K562 (cell line): ENCODE measurements around the gene CACNA1E. TPM values are rescaled to one million over a fixed set of nuclear protein-coding genes. Genes with fewer than 3 reads are reported as not detected.

Source experiments
- ATAC-seq: fragments of 200-7000 bp; cut with Tn5 transposase; 3 replicates; pipeline ENCODE4 v1.9.1; 2020; ENCODE audit warnings: moderate library complexity
- BruUV-seq: library from RNA; stranded (reverse); fragments of 400-500 nt; replicated peaks from 2 replicates; lab custom pipeline; 2021; lab: Mats Ljungman, UMichigan
- CTCF ChIA-PET: fragments of 300-600 bp; formaldehyde crosslinking; extraction: SDS; loops from one replicate; lab custom pipeline; 2021; ENCODE audit warnings: low intra/inter-chr PET ratio; lab: Yijun Ruan, JAX
- POLR2A ChIA-PET: fragments of 300-600, 350-650 bp; sonication (Branson Sonifier 250); formaldehyde crosslinking; extraction: SDS; loops from one replicate; lab custom pipeline; 2021; ENCODE audit warnings: antibody characterized with exemption, inconsistent platforms; lab: Yijun Ruan, JAX
- DNase-seq, 4 experiments: peaks; one replicate each; pipeline versions ENCODE4 v3.0.0 to v3.0.0-alpha.2; 2011 to 2018; ENCODE audit warnings: low spot score in 3 of 4, mixed read lengths in 3 of 4; ENCODE audit errors: extremely low read depth in 1 of 4
- FAIRE-seq: peaks from 2 replicates; lab custom pipeline; 2011; peaks lifted over from hg19 to GRCh38; lab: Jason Lieb, UNC
- H2AFZ ChIP-seq: 2 replicates; pipeline ENCODE4 v1.6.0; 2011; ENCODE audit warnings: low read depth, low read length, control low read depth, inconsistent platforms
- H3K27ac ChIP-seq: fragments of 200-600 bp; 3 replicates; pipeline ENCODE4 v1.8.0; 2011; ENCODE audit warnings: low read depth, mild to moderate bottlenecking, control low read depth, inconsistent platforms, low read length, moderate library complexity, mixed read lengths; ENCODE audit errors: extremely low read depth
- H3K27me3 ChIP-seq, 2 experiments: fragments of 300-600 bp in 1 of 2; 2 replicates in 1 of 2; 3 replicates in 1 of 2; pipeline versions ENCODE4 v1.6.0 to v1.8.0; 2011; ENCODE audit warnings: inconsistent platforms in 2 of 2, low read length in 2 of 2, mild to moderate bottlenecking in 1 of 2, mixed read lengths in 1 of 2, moderate library complexity in 1 of 2; ENCODE audit not compliant: control insufficient read depth in 2 of 2, insufficient read depth in 2 of 2
- H3K36me3 ChIP-seq: fragments of 300-600 bp; 3 replicates; pipeline ENCODE4 v1.8.0; 2011; ENCODE audit warnings: mild to moderate bottlenecking, low read length, inconsistent platforms; ENCODE audit not compliant: control insufficient read depth, insufficient read depth
- H3K4me1 ChIP-seq, 2 experiments: fragments of 200-600 bp in 1 of 2; replicated peaks in 1 of 2; 2 replicates in 1 of 2; 3 replicates in 1 of 2; pipeline versions ENCODE4 v1.5.1 to v1.8.0; 2011; ENCODE audit warnings: inconsistent platforms in 2 of 2, low read length in 2 of 2, mild to moderate bottlenecking in 1 of 2, mixed read lengths in 1 of 2, moderate library complexity in 1 of 2; ENCODE audit not compliant: control insufficient read depth in 2 of 2, insufficient read depth in 2 of 2
- H3K4me2 ChIP-seq: 2 replicates; pipeline ENCODE4 v1.6.1; 2011; ENCODE audit warnings: low read length, control low read depth, inconsistent platforms, mixed read lengths; ENCODE audit not compliant: insufficient read depth
- H3K4me3 ChIP-seq: fragments of 200-600 bp; sonication (generic), shearing (Covaris generic); 2 replicates; pipeline ENCODE4 v1.5.1; 2016; ENCODE audit warnings: control low read depth, inconsistent platforms
- H3K79me2 ChIP-seq: fragments of 200-600 bp; 3 replicates; pipeline ENCODE4 v1.8.0; 2011; ENCODE audit warnings: low read length, inconsistent platforms; ENCODE audit not compliant: control insufficient read depth, insufficient read depth
- H3K9ac ChIP-seq, 2 experiments: 2 replicates each; pipeline versions ENCODE4 v1.6.0 to v1.6.1; 2011; ENCODE audit warnings: low read depth in 2 of 2, low read length in 2 of 2, control low read depth in 1 of 2, inconsistent platforms in 1 of 2, mild to moderate bottlenecking in 1 of 2, mixed read lengths in 1 of 2; ENCODE audit not compliant: insufficient read depth in 1 of 2
- H3K9me1 ChIP-seq: one replicate; pipeline ENCODE4 v1.6.0; 2011; ENCODE audit warnings: inconsistent platforms, mild to moderate bottlenecking, low read length, moderate library complexity; ENCODE audit not compliant: control insufficient read depth, insufficient read depth
- H3K9me3 ChIP-seq: replicated peaks from 2 replicates; pipeline ENCODE4 v1.5.1; 2011; ENCODE audit warnings: low read depth, low read length, inconsistent platforms; ENCODE audit not compliant: control insufficient read depth, insufficient read depth
- H4K20me1 ChIP-seq: replicated peaks from 2 replicates; pipeline ENCODE4 v1.6.1; 2011; ENCODE audit warnings: low read length, inconsistent platforms, mixed read lengths; ENCODE audit not compliant: control insufficient read depth, insufficient read depth
- RBM17 ChIP-seq: fragments of 200-400 bp; formaldehyde crosslinking; IDR thresholded peaks from 2 replicates; pipeline ENCODE4 v1.6.1; 2017; ENCODE audit warnings: low read depth, mild to moderate bottlenecking, low read length, borderline replicate concordance
- ZNF12 ChIP-seq: sonication (generic); formaldehyde crosslinking; IDR thresholded peaks from 2 replicates; pipeline ENCODE4 v1.4.0; 2020; ENCODE audit warnings: mild to moderate bottlenecking, missing genetic modification reagents
- ZNF232 ChIP-seq: sonication (generic); formaldehyde crosslinking; IDR thresholded peaks from 2 replicates; pipeline ENCODE4 v1.8.0; 2022; ENCODE audit warnings: mild to moderate bottlenecking, missing genetic modification reagents
- ZNF316 ChIP-seq: fragments of 450-650 bp; IDR thresholded peaks from 2 replicates; pipeline ENCODE4 v1.6.1; 2016
- WGBS: fragments of 100-300 bp; shearing (Covaris generic); methylation state at CpG from one replicate; pipeline ENCODE4 v1.1.6; 2016; ENCODE audit warnings: low coverage, mixed read lengths; ENCODE audit not compliant: insufficient coverage; ENCODE audit errors: missing lambda C conversion rate; 5-methylcytosine and 5-hydroxymethylcytosine counted together
- in situ Hi-C: fragments of 300-500 bp; cut with MboI; formaldehyde crosslinking; loops from 4 replicates; pipeline ENCODE4 v1.15.0; 2018; ENCODE audit warnings: inconsistent platforms, mixed read lengths
- intact Hi-C: fragments of 100-400 bp; cut with micrococcal nuclease; formaldehyde crosslinking; loops from 2 replicates; pipeline ENCODE4 v1.14.2; 2022
- polyA plus RNA-seq, 8 experiments: library from polyadenylated mRNA; depleted of rRNA in 4 of 8; stranded (reverse) in 5 of 8; unstranded in 3 of 8; fragments of >200 nt; fragmentation: Nextera tagmentation in 2 of 8; fragmentation: Illumina TruSeq in 1 of 8; extraction: Ambion mirVana in 2 of 8; extraction: Trizol in 1 of 8; gene quantifications; 2 replicates each; pipeline versions ENCODE4 v1.2.1 to v1.2.3, GENCODE V29; 2011 to 2014; ENCODE audit warnings: inconsistent platforms in 1 of 8, missing spikeins in 1 of 8
- total RNA-seq, 7 experiments: library from RNA; depleted of rRNA in 6 of 7; stranded (reverse); fragments of >200 nt in 6 of 7; fragmentation: Illumina TruSeq in 2 of 7; extraction: Trizol in 2 of 7; gene quantifications; 2 replicates each; pipeline versions ENCODE4 v1.2.1 to v1.2.3, GENCODE V29; 2011 to 2021; ENCODE audit warnings: low replicate concordance in 1 of 7
- TF ChIP-seq, protein P1 (sequence below), 2 experiments: fragments of 200-800 bp in 1 of 2; sonication (Bioruptor generic) in 1 of 2; sonication (generic) in 1 of 2; formaldehyde crosslinking in 1 of 2; IDR thresholded peaks in 1 of 2; conservative IDR thresholded peaks in 1 of 2; 2 replicates each; pipeline versions ENCODE4 v1.5.0 to v1.6.1; 2016 to 2020; ENCODE audit warnings: missing compliant biosample characterization in 1 of 2, missing genetic modification characterization in 1 of 2, missing genetic modification reagents in 1 of 2

CACNA1E gene
- total and polyA plus RNA-seq, 9 of the 15 experiments (the other 6 are each of a cell fraction or from before 2014, with no cell fraction given), result under 0.01 to 0.04 TPM; not detected in 7

DNA sequence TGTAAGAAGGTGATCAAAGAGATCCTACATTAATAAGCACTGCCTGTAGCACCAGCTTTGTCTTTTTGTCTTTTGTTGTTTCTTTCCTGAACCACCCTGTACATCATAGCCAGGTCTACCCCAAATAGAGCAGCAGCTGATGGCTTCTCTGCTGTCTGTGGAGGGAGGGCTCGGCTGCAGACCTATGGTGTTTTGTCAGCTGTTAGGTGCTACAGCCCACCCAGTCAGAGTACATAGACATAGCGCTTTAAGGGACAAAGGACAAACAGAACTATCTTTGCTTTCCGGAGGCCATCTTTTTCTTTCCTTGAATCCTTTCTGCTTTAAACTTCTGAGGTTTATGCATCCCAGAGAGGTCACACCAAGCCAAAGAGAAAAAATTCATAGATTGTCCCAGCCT is 320.1 kb downstream of the CACNA1E start (continued):
- TF ChIP-seq, protein P1, sequence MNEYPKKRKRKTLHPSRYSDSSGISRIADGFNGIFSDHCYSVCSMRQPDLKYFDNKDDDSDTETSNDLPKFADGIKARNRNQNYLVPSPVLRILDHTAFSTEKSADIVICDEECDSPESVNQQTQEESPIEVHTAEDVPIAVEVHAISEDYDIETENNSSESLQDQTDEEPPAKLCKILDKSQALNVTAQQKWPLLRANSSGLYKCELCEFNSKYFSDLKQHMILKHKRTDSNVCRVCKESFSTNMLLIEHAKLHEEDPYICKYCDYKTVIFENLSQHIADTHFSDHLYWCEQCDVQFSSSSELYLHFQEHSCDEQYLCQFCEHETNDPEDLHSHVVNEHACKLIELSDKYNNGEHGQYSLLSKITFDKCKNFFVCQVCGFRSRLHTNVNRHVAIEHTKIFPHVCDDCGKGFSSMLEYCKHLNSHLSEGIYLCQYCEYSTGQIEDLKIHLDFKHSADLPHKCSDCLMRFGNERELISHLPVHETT (CRISPR knock-in tag; conservative IDR thresholded peaks at IDR 0.05 in 1 of 2, IDR thresholded peaks at IDR 0.05 in 1 of 2), result no peak
- TF ChIP-seq RBM17 (no peak), ZNF12 (CRISPR knock-in tag) (no peak)

DNA sequence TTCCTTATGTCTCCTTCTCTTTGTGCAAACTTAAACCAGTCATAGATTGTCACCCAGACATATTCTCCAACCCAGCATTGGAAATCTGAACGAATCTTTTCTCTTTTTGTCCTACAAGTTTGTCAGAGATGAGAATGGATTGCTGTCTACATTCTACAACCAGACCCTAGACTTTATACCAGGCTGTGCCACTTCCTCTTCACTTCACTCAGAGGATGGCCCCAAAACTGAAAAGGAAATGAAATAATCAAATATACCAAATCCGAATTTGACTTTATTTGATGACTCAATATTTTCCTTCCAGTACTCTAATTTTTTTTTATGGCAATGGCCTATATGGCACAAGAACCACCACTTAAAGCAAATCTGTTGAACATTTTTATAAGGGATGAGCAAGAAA is 321.7 kb downstream of the CACNA1E start:
- DNase-seq (no peak), FAIRE-seq (no peak), ATAC-seq (no peak)
- Histone ChIP-seq H3K79me2 (no peaks in the 10 kb centered on the region), H3K4me3 (no peak overlapping the region), H3K4me2 (no peak overlapping the region), H3K9me3 (no peaks in the 10 kb centered on the region), H3K4me1 (no peaks in the 10 kb centered on the region), H3K9ac (no peak overlapping the region), H4K20me1 (no peaks in the 10 kb centered on the region), H2AFZ (no peak overlapping the region), H3K36me3 (no peaks in the 10 kb centered on the region), H3K9me1 (no peaks in the 10 kb centered on the region), H3K27ac (no peak overlapping the region), H3K27me3 (peaks cover 0 to 10% of the 10 kb centered on the region in 2 experiments; a peak in 1 of 5 replicates)
- BruUV-seq, result no TSS peak
- 2% methylated on average over 2 of the region's 2 CpGs for WGBS
- TF ChIP-seq ZNF232 (CRISPR knock-in tag) (no peak), ZNF316 (peak; percentile 19; the same call in 1 of the 2 replicates)
- CTCF ChIA-PET, result no interaction called here
- in situ Hi-C loops, result no loop called here
- POLR2A ChIA-PET, result no interaction called here
- intact Hi-C loops, result no loop called here
